Upper lobe of left lung (tissue), 6 donors: ENCODE data around the gene GALNT18. TPM values are rescaled to one million over a fixed set of nuclear protein-coding genes. Genes with fewer than 3 reads are reported as not detected.

Source experiments
- ATAC-seq, 2 donors: fragments of 200-7000 bp; cut with Tn5 transposase; one replicate each; pipeline ENCODE4 v1.9.1; 2022; ENCODE audit warnings: mild to moderate bottlenecking in 2 of 2, moderate library complexity in 2 of 2; ENCODE audit not compliant: low FRiP score in 2 of 2
- DNase-seq, 2 donors: peaks; one replicate each; pipeline ENCODE4 v3.0.0-alpha.2; 2019 to 2020
- H3K27ac ChIP-seq, 4 donors: fragments of 200-600 bp; sonication (generic); one replicate each; pipeline ENCODE4 v1.5.1; 2016 to 2019
- H3K27me3 ChIP-seq, 4 donors: fragments of 200-600 bp; sonication (generic); one replicate each; pipeline ENCODE4 v1.5.1; 2017 to 2019
- H3K36me3 ChIP-seq, 4 donors: fragments of 200-600 bp; sonication (generic); one replicate each; pipeline ENCODE4 v1.5.1; 2016 to 2019
- H3K4me1 ChIP-seq, 4 donors: fragments of 200-600 bp; sonication (generic); one replicate each; pipeline ENCODE4 v1.5.1; 2018 to 2019
- H3K4me3 ChIP-seq, 4 donors: fragments of 200-600 bp; sonication (generic); one replicate each; pipeline ENCODE4 v1.5.1; 2017 to 2019; ENCODE audit warnings: mild to moderate bottlenecking in 2 of 4, moderate library complexity in 1 of 4
- H3K9me3 ChIP-seq, 4 donors: fragments of 200-600 bp; sonication (generic); one replicate each; pipeline ENCODE4 v1.5.1; 2018 to 2019
- CTCF ChIP-seq, 6 experiments: fragments of 450-650 bp in 4 of 6; fragments of 200-600 bp in 2 of 6; sonication (generic) in 2 of 6; IDR thresholded peaks; one replicate each; pipeline ENCODE4 v1.5.1; 2016 to 2019; ENCODE audit warnings: antibody characterized with exemption in 6 of 6
- EP300 ChIP-seq, 4 donors: sonication (generic); formaldehyde crosslinking; IDR thresholded peaks; one replicate each; pipeline ENCODE4 v1.5.1; 2017; ENCODE audit warnings: antibody characterized with exemption in 4 of 4, control low read depth in 2 of 4
- POLR2A ChIP-seq, 4 donors: fragments of 450-650 bp; IDR thresholded peaks; one replicate each; pipeline ENCODE4 v1.5.1; 2016 to 2017; ENCODE audit warnings: antibody characterized with exemption in 4 of 4, mild to moderate bottlenecking in 2 of 4
- POLR2AphosphoS5 ChIP-seq, 2 donors: sonication (generic); formaldehyde crosslinking; IDR thresholded peaks; one replicate each; pipeline ENCODE4 v1.5.1; 2017; ENCODE audit warnings: antibody characterized with exemption in 2 of 2
- WGBS, 2 donors: methylation state at CpG; one replicate each; pipeline ENCODE4 v1.1.5; 2017 to 2018; 5-methylcytosine and 5-hydroxymethylcytosine counted together
- total RNA-seq, 6 donors: library from RNA; depleted of rRNA in 4 of 6; stranded (reverse); fragments of >200 nt in 4 of 6; gene quantifications; one replicate each; pipeline versions ENCODE4 v1.1.0 to v1.2.1, GENCODE V29; 2016 to 2021
- donor health status: DM: no; HTN: no; CAD: no; lungs with moderate emphysema.
- donor health status: DM: no; HTN: yes; CAD: no; lungs with severe emphysema.

Gene GALNT18
- total RNA-seq, 6 donors from 2014 or later, result 48.2 to 115 (median 61.8) TPM

- no peak overlapping the region for H3K27ac ChIP-seq
- H3K4me3 ChIP-seq, result no peak overlapping the region
- no peaks in the 10 kb centered on the region for H3K27me3 ChIP-seq
- 81 to 86% methylated on average over 10 of the region's 10 CpGs for WGBS, 2 donors
- no peaks in the 10 kb centered on the region for H3K9me3 ChIP-seq
- H3K36me3 ChIP-seq, result no peaks in the 10 kb centered on the region
- ATAC-seq, result no peak
- no peak for DNase-seq
- H3K4me1 ChIP-seq, result peaks cover 6 to 21% (median 12%) of the 10 kb centered on the region in 4 donors
- no peak for TF ChIP-seq EP300 (IDR thresholded peaks at IDR 0.05)
- no peak for TF ChIP-seq POLR2A (IDR thresholded peaks at IDR 0.05)
- TF ChIP-seq CTCF (IDR thresholded peaks at IDR 0.05), result no peak
- no peak for TF ChIP-seq POLR2AphosphoS5 (IDR thresholded peaks at IDR 0.05)
Observed at GRCh38 chr11:11387622-11388305, 234.0 kb downstream of the GALNT18 start.

GRCh38 chr11:11387207-11387606 is 234.6 kb downstream of the GALNT18 start:
- no peak for DNase-seq
- H3K27ac ChIP-seq, result no peak overlapping the region
- ATAC-seq, result no peak
- no peaks in the 10 kb centered on the region for H3K27me3 ChIP-seq
- H3K36me3 ChIP-seq, result no peaks in the 10 kb centered on the region
- H3K4me3 ChIP-seq, result no peak overlapping the region
- WGBS, 2 donors, result 64 to 82% methylated on average over 4 of the region's 4 CpGs
- TF ChIP-seq POLR2A (IDR thresholded peaks at IDR 0.05), result no peak
- TF ChIP-seq EP300 (IDR thresholded peaks at IDR 0.05), result no peak
- no peak for TF ChIP-seq CTCF (IDR thresholded peaks at IDR 0.05)
- TF ChIP-seq POLR2AphosphoS5 (IDR thresholded peaks at IDR 0.05), result no peak
- no peaks in the 10 kb centered on the region for H3K9me3 ChIP-seq
- H3K4me1 ChIP-seq, result peaks cover 6 to 20% (median 10%) of the 10 kb centered on the region in 4 donors

DNA sequence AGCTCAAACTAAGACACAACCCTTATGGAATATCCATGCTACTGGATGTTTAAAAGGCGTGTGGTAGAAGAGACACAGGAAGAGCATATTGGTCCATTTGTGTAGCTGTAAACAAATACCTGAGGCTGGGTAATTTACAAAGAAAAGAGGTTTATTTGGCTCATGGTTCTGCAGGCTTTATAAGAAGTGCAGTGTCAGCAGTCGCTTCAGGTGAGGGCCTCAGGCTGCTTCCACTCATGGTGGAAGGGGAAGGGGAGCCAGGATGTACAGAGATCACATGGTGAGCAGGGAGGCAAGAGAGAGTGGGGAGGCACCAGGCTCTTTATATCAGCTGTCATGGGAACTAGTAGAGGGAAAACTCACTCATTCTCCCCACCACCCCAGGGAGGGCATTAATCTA is 237.0 kb downstream of the GALNT18 start:
- Histone ChIP-seq H3K36me3 (peaks cover 0 to under 1% (median 0%) of the 10 kb centered on the region in 4 donors), H3K27me3 (no peaks in the 10 kb centered on the region), H3K27ac (no peak overlapping the region), H3K4me3 (no peak overlapping the region), H3K4me1 (peaks cover 0 to 11% (median 5%) of the 10 kb centered on the region in 4 donors), H3K9me3 (no peaks in the 10 kb centered on the region)
- DNase-seq, result no peak
- ATAC-seq, result no peak
- 92 to 93% methylated on average over 2 of the region's 2 CpGs for WGBS, 2 donors
- TF ChIP-seq POLR2A (IDR thresholded peaks at IDR 0.05) (no peak), CTCF (IDR thresholded peaks at IDR 0.05) (no peak), EP300 (IDR thresholded peaks at IDR 0.05) (no peak), POLR2AphosphoS5 (IDR thresholded peaks at IDR 0.05) (no peak)

DNA sequence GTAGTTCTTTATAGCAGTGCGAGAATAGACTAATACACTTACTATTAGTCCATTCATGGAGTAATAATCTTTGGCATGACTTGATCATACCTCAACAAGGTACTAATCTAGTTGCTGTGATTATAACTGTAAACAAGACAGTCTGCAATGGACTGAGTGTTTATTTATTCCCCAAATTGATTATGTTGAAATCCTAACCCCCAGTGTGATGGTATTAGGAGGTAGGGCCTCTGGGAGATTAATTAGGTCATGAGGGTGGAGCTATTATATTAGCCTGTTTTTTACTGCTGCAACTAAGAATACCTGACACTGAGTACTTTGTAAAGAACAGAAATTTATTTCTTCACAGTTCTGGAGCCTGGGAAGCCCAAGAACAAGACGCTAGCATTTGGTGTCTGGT is 237.8 kb downstream of the GALNT18 start:
- ATAC-seq (no peak), DNase-seq (no peak)
- Histone ChIP-seq H3K27ac (no peak overlapping the region), H3K27me3 (no peaks in the 10 kb centered on the region), H3K9me3 (no peaks in the 10 kb centered on the region), H3K4me1 (peaks cover 0 to 4% (median 0%) of the 10 kb centered on the region in 4 donors), H3K36me3 (peaks cover 0 to 9% (median 0%) of the 10 kb centered on the region in 4 donors), H3K4me3 (no peak overlapping the region)
- TF ChIP-seq CTCF (IDR thresholded peaks at IDR 0.05) (no peak), POLR2A (IDR thresholded peaks at IDR 0.05) (no peak), POLR2AphosphoS5 (IDR thresholded peaks at IDR 0.05) (no peak), EP300 (IDR thresholded peaks at IDR 0.05) (no peak)
- WGBS, 2 donors, result 86 to 95% methylated on average over 2 of the region's 2 CpGs
